CD4-positive, alpha-beta T cell treated with Interleukin-15 for 1 hour (primary cell): ENCODE results near the gene DGAT2.

Source experiments
- DNase-seq: peaks from one replicate; pipeline ENCODE4 v3.0.0-alpha.2; 2020

Gene DGAT2

GRCh38 chr11:75836417-75836816, 67.8 kb downstream of the DGAT2 start:
- no peak for DNase-seq

GRCh38 chr11:75839851-75840250, 71.3 kb downstream of the DGAT2 start:
- no peak for DNase-seq

DNA sequence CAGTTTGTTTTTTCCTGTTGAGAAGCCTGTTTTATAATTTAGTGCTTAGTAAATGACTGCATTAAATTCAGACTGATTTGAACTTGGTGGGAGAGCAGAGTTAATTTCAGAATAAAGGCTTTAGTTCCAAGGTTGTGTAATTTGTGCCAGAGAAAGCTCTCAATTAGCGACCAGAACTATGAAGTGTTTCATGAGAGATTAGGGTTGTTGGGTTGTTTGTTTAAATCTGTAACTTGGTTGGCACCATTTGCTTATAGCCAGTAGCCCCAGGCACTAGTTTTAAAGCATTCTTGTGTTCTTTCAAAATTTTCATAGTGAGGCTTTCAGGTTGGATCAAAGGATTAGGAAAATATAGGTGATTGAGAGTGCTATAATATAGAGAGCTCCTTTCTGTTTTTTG, 71.9 kb downstream of the DGAT2 start:
- DNase-seq = no peak

DNA sequence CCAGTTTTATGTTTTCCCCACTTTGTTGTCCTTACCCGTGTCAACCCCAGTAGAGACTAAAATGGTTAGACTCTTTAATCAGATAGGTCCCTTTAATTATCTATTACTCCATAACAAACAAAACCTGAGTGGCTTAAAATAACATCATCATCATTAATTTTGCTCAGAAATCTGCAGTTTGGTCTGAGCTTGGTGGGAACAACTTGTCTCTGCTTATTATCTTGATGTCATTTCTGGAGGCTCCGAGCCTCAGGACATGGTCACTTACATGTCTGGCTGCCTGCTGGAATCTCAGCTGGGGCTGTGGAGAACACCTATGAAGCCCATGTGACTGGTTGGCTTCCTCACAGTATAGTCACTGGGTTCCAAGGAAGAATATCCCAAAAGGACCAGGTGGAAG, 73.2 kb downstream of the DGAT2 start:
- no peak for DNase-seq

DNA sequence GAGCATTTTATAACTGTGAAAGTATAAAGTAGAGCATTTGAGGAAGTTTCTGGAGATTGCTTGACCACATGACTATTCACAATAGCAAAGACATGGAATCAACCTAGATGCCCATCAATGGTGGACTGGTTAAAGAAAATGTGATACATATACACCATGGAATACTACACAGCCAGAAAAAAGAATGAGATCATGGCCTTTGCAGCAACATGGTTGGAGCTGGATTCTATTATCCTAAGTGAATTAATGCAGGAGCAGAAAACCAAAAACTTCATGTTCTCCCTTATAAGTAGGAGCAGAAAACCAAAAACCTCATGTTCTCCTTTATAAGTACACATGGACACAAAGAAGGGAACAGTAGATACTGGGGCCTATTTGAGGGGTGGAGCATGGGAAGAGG, 76.7 kb downstream of the DGAT2 start:
- no peak for DNase-seq

GRCh38 chr11:75849894-75850293, 81.3 kb downstream of the DGAT2 start:
- DNase-seq = no peak

DNA sequence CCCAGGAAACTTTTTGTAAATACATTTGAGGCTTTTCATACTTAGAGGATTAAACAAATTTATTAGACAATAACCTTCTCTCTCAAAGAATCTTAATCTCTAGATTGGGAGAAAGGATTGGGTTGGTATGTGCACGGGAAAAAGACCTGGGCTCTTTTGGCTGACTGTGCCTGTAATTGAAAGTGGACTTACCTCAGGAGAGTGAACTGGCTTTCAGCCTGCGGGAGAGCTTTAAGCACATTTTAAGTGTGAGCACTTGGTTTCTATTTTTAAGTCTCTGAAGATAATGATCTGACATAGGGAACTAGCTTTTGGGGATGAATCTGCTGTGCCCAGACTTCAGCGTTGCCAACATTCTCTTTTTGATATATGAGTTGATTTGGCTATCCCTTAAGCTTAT, 82.2 kb downstream of the DGAT2 start:
- no peak for DNase-seq
